Measurements from ENCODE around the gene RMDN2. TPM values are rescaled to one million over a fixed set of nuclear protein-coding genes. Genes with fewer than 3 reads are reported as not detected.
A peak's percentile ranks its signal among the peaks of the same experiment; 100 is the strongest.

The RMDN2 gene
- polyA plus RNA-seq, 1 donor (not counting 4 experiments of a cell fraction or from before 2014, with no cell fraction given), result 9.3 TPM

GRCh38 chr2:38056216-38056615 is 131.1 kb downstream of the RMDN2 start:
- DNase-seq (ENCODE audit: low read depth, low spot score) (no peak), FAIRE-seq (peak; percentile 58)
- dilution Hi-C loops (cut with MboI; ENCODE audit: extremely low pct_ligation_motif_present, low sequenced_read_pairs), result no loop called here

GRCh38 chr2:38057651-38058410 is 132.7 kb downstream of the RMDN2 start:
- DNase-seq (ENCODE audit: low read depth, low spot score) (no peak), FAIRE-seq (peak; percentile 74)
- H3K9me1 ChIP-seq (ENCODE audit: control insufficient read depth, extremely low read depth, insufficient read depth, low read length), result no peaks in the 10 kb centered on the region
- no peaks in the 10 kb centered on the region for H4K20me1 ChIP-seq (ENCODE audit: control insufficient read depth, extremely low read depth, insufficient read depth, low read length)
- no peak overlapping the region for H3K4me3 ChIP-seq (ENCODE audit: control insufficient read depth in 2 of 3, extremely low read depth in 1 of 3, insufficient read depth in 2 of 3, low read depth in 1 of 3, low read length in 3 of 3)
- H3K79me2 ChIP-seq (ENCODE audit: control insufficient read depth, insufficient read depth, low read length), result no peaks in the 10 kb centered on the region
- no peaks in the 10 kb centered on the region for H3K27me3 ChIP-seq (ENCODE audit: control insufficient read depth, extremely low read depth, insufficient read depth, low read length)
- dilution Hi-C loops (cut with MboI; ENCODE audit: extremely low pct_ligation_motif_present, low sequenced_read_pairs), result no loop called here
- no peak overlapping the region for H2AFZ ChIP-seq (ENCODE audit: control insufficient read depth, low read length)
- H3K27ac ChIP-seq (ENCODE audit: control insufficient read depth, insufficient read depth, low read length), result no peak overlapping the region
- H3K4me2 ChIP-seq (ENCODE audit: control insufficient read depth, extremely low read depth, insufficient read depth, low read depth, low read length), result no peak overlapping the region
- H3K9ac ChIP-seq (ENCODE audit: control insufficient read depth, extremely low read depth, insufficient read depth, low read length), result no peak overlapping the region
- H3K9me3 ChIP-seq (ENCODE audit: control insufficient read depth, low read depth, low read length), result no peaks in the 10 kb centered on the region
- TF ChIP-seq EZH2 (IDR thresholded peaks at IDR 0.05; ENCODE audit: low read length), result no peak
- TF ChIP-seq, protein P1, sequence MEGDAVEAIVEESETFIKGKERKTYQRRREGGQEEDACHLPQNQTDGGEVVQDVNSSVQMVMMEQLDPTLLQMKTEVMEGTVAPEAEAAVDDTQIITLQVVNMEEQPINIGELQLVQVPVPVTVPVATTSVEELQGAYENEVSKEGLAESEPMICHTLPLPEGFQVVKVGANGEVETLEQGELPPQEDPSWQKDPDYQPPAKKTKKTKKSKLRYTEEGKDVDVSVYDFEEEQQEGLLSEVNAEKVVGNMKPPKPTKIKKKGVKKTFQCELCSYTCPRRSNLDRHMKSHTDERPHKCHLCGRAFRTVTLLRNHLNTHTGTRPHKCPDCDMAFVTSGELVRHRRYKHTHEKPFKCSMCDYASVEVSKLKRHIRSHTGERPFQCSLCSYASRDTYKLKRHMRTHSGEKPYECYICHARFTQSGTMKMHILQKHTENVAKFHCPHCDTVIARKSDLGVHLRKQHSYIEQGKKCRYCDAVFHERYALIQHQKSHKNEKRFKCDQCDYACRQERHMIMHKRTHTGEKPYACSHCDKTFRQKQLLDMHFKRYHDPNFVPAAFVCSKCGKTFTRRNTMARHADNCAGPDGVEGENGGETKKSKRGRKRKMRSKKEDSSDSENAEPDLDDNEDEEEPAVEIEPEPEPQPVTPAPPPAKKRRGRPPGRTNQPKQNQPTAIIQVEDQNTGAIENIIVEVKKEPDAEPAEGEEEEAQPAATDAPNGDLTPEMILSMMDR (optimal IDR thresholded peaks at IDR 0.05 in 1 of 3, IDR thresholded peaks at IDR 0.05 in 1 of 3, conservative IDR thresholded peaks at IDR 0.05 in 1 of 3; ENCODE audit: extremely low read depth in 1 of 3, insufficient read depth in 2 of 3, low read length in 3 of 3), result no peak
- H3K36me3 ChIP-seq (ENCODE audit: control insufficient read depth in 2 of 2, extremely low read depth in 1 of 2, insufficient read depth in 2 of 2, low read length in 2 of 2), result no peaks in the 10 kb centered on the region
- H3K4me1 ChIP-seq (ENCODE audit: control insufficient read depth, extremely low read depth, insufficient read depth, low read length), result peaks cover 10% of the 10 kb centered on the region

More at GRCh38 chr2:38056216-38056615, 131.1 kb downstream of the RMDN2 start:
- Histone ChIP-seq H3K27me3 (ENCODE audit: control insufficient read depth, extremely low read depth, insufficient read depth, low read length) (no peaks in the 10 kb centered on the region), H4K20me1 (ENCODE audit: control insufficient read depth, extremely low read depth, insufficient read depth, low read length) (no peaks in the 10 kb centered on the region), H3K9me1 (ENCODE audit: control insufficient read depth, extremely low read depth, insufficient read depth, low read length) (no peaks in the 10 kb centered on the region), H2AFZ (ENCODE audit: control insufficient read depth, low read length) (no peak overlapping the region), H3K9ac (ENCODE audit: control insufficient read depth, extremely low read depth, insufficient read depth, low read length) (no peak overlapping the region), H3K9me3 (ENCODE audit: control insufficient read depth, low read depth, low read length) (no peaks in the 10 kb centered on the region), H3K4me1 (ENCODE audit: control insufficient read depth, extremely low read depth, insufficient read depth, low read length) (peaks cover 10% of the 10 kb centered on the region), H3K4me2 (ENCODE audit: control insufficient read depth, extremely low read depth, insufficient read depth, low read depth, low read length) (no peak overlapping the region), H3K36me3 (ENCODE audit: control insufficient read depth in 2 of 2, extremely low read depth in 1 of 2, insufficient read depth in 2 of 2, low read length in 2 of 2) (no peaks in the 10 kb centered on the region), H3K4me3 (ENCODE audit: control insufficient read depth in 2 of 3, extremely low read depth in 1 of 3, insufficient read depth in 2 of 3, low read depth in 1 of 3, low read length in 3 of 3) (no peak overlapping the region), H3K79me2 (ENCODE audit: control insufficient read depth, insufficient read depth, low read length) (no peaks in the 10 kb centered on the region), H3K27ac (ENCODE audit: control insufficient read depth, insufficient read depth, low read length) (no peak overlapping the region)
- no peak for TF ChIP-seq EZH2 (IDR thresholded peaks at IDR 0.05; ENCODE audit: low read length)
- TF ChIP-seq, protein P1 (optimal IDR thresholded peaks at IDR 0.05 in 1 of 3, IDR thresholded peaks at IDR 0.05 in 1 of 3, conservative IDR thresholded peaks at IDR 0.05 in 1 of 3; ENCODE audit: extremely low read depth in 1 of 3, insufficient read depth in 2 of 3, low read length in 3 of 3), result no peak

All from keratinocyte (primary cell).